Measurements from ENCODE around the gene DAAM1.
A peak's percentile ranks its signal among the peaks of the same experiment; 100 is the strongest.

The DAAM1 gene

GRCh38 chr14:59189091-59189785 lies 771 bp downstream of the DAAM1 start:
- peak; percentile 74 for DNase-seq

GRCh38 chr14:59189786-59190368 lies 1.4 kb downstream of the DAAM1 start:
- peak; percentile 80 for DNase-seq

GRCh38 chr14:59190372-59190771 lies 1.9 kb downstream of the DAAM1 start:
- DNase-seq = no peak

- DNase-seq = no peak
Observed at GRCh38 chr14:59195912-59196311, 7.4 kb downstream of the DAAM1 start.

- no peak for DNase-seq
Observed at GRCh38 chr14:59197695-59198262, 9.3 kb downstream of the DAAM1 start.

GRCh38 chr14:59199205-59199604 lies 10.7 kb downstream of the DAAM1 start:
- no peak for DNase-seq

DNA sequence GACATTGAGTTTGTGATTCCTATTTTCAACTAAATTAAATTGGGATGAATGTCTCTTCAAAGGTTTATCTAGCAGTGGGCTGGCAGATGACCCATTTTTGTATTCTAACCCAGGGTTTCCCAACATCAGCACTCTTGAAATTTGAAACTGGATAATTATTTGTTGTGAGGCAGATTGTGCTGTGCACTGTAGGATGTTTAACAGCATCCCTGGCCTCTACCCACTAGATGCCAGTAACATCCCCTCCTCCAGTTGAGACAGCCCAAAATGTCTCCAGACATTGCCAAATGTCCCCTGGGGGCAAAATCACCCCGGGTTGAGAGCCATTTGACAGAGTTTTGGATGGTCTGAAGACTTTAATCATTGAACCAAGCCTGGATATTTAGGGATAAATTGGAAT lies 11.1 kb downstream of the DAAM1 start:
- no peak for DNase-seq

DNA sequence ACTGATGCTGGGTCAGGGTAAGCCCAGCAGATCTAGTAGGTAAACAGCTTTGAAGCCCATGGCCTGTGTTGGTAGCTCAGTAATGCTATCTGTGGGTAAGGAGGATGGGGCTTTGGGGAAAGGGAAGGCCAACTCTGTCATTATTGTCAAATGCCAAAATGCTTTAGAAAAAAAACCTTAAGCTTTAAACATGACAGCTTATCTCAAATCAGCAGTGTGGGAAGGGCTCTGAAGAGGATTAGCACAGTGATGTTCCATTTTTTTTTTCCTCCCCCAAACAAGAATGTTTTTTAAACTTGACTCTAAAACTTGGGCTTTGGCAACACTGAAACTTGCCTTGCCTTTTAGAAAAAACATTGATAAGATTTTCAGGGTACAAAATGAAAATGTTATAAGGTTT lies 11.7 kb downstream of the DAAM1 start:
- no peak for DNase-seq

- no peak for DNase-seq
Observed at GRCh38 chr14:59202031-59202430, 13.6 kb downstream of the DAAM1 start.

DNA sequence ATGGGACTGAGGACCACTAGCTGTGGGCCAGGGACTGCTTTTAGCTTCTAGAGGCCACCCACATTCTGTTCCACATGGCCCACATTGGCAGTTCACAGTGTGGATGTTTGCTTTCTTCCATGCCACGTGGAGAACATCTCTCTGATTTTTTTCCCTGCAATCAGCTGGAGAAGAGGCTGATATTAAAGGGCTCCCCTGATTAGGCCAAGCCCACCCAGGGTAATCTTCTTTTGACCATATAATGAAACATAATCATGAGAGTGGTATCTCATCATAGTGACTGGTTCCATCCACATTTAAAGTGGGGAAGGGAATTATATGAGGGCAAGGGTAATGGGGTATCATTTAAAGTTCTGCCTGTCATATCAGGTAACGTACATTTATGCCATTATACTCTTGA lies 15.8 kb downstream of the DAAM1 start:
- DNase-seq = no peak

DNA sequence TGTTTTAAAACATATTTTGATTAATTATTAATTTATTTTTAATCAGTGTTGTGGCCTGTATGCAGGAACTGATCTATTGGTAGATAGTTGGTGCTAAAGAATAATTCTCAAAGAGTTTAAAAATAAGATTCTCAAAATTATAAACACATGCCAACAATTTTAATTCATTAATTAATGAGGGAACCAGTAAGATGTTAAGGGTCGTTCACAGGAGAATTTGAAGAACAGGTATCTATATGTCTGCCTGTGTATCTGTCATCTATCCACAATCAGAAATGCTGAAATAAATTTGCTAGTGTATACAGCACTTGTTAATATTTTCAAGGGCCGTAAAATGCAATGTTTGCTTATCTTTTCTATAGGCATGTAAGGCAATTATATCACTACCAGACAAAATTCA lies 18.4 kb downstream of the DAAM1 start:
- DNase-seq = no peak

- no peak for DNase-seq
Observed at GRCh38 chr14:59207506-59207933, 19.1 kb downstream of the DAAM1 start.

- DNase-seq = no peak
Observed at GRCh38 chr14:59208224-59208814, 19.9 kb downstream of the DAAM1 start.

GRCh38 chr14:59208954-59209353 lies 20.5 kb downstream of the DAAM1 start:
- DNase-seq = no peak

DNA sequence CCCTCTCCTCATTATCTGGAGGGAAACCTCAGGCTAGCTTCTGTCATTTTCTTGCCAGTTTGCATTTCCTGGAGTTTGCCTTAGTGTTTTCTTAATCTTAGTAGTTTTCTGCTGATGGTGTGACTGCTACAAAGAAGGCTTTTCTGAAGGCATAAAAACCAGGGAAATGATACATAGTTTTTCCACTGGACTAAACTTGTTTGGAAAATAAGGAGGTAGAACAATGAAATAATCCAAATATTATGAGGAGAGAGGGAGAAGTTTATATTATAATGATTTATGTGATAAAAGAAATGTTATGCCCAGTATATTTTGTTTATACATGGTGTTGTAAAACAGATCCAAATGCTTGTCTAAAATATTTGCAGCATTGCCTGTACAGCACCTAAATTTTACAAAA lies 22.2 kb downstream of the DAAM1 start:
- DNase-seq = no peak

DNA sequence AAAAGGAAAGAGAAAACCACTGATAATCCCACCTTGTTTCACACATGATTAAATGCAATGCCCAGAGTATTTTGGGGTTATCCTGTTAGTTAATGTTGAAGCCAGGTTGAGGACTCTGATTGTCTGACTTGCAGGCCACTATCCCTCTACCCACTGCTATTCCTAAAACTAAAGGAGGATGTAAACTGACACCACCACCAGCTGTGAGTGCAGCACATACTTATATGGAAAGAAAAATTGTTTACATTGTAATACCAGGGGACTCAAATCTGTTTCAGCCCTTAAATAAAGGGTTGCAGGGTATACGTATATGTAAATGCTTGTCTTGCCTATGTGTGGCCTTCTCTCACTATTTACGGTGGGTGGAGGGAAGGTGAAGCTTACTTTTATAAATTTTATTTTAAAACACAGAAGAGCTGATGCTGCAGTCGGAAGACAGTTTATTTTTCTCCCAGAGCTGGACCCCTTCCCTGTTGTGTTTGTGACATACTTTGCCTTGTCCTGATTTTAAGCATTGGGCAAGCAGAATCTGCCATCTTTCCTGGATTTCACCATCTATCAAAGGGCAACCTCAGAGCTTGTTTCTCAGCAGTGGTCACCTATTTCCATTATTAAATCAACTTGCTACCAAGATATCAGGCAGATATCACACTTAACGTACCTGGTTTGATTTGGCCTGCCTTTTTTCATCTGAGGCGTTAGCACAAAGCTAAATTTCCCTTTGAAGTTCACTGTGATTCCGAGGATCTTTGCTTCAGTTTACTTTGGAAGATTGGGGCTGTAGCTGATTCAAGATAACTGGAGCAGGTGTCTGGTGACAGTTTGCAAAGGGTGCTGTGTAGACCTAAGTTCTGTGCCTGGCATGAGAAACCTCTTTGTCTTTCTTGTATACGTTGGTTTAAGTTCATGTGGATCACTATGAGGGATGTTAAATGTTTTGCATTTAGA lies 25.2 kb downstream of the DAAM1 start:
- DNase-seq = no peak

DNA sequence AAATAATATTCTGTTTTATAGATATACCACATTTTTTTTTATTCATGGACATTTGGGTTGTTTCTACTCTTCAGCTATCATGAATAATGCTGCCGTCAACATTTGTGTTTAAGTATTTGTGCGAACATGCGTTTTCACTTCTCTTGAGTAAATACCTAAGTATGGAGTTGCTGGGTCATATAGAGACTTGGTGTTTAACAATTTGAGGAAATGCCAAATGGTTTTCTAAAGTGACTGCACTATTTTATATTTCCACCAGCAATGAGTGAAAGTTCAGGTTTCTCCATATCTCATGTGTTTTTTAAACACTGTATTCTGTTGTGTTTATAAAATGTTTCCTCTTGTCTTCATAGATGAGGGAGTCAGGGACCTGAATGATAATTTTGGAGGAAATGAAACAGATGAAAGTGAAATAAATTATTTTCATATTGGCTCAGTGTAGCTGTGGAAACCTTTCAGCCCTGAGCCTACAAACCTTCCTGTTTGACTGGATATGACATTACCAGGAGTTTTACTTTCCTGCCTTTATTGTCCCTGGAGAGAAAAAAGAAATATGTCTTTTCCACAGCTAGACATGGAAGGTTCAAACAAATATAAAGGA lies 26.3 kb downstream of the DAAM1 start:
- DNase-seq = no peak

- DNase-seq = no peak
Observed at GRCh38 chr14:59215322-59215721, 26.9 kb downstream of the DAAM1 start.

GRCh38 chr14:59215757-59216156 lies 27.3 kb downstream of the DAAM1 start:
- DNase-seq = no peak

DNA sequence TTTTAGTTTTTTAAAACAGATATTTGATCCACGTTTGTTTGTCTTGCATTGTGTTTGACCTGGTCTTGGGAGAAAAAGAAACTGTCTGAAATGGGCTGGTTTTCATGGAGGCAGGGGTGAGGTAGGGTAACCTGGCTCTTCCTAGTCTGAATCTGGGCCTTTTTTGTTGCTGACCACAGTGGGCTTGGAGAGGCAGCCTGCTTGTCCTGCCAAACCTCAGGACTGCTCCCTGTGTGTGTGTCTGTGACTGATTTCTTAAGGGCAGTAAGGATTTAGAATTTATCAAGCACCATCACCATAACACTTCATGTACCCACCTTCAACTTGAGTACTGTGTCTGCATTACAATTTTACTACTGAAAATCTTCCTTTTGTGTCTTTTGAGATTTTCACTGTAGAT lies 28.5 kb downstream of the DAAM1 start:
- no peak for DNase-seq

DNA sequence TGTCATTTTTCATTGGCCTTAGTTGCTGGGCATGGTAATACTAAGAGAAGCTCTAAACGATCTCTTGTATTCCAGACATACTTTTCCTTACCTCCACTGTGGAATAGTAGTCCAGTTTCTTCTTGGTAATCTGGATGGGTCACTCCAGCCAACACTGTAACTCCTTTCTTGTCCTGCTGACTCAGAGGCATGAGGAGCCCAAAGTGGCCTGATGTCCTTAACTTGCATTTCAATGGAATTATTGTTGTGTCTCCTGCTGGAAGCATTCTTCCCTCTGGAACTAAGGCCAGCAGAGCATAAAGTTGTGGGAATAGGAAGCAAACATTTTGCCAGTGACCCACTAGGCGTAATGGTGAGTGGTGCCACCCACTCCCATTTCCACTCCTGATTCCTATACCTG lies 33.1 kb downstream of the DAAM1 start:
- DNase-seq = no peak

- DNase-seq = no peak
Observed at GRCh38 chr14:59224341-59224740, 35.9 kb downstream of the DAAM1 start.

GRCh38 chr14:59225281-59225680 lies 36.8 kb downstream of the DAAM1 start:
- no peak for DNase-seq
